ENCODE measurements around the gene AHCTF1. TPM values are rescaled to one million over a fixed set of nuclear protein-coding genes. Genes with fewer than 3 reads are reported as not detected.

AHCTF1 gene
- total RNA-seq, 1 experiment from 2014 or later, result 65.8 TPM

GRCh38 chr1:246923900-246924299 lies 7.8 kb downstream of the AHCTF1 start:
- DNase-seq (ENCODE audit: low spot score), result no peak
- H3K4me3 ChIP-seq (ENCODE audit: low read depth, low read length, poor library complexity, severe bottlenecking), result no peak overlapping the region
- H3K9me3 ChIP-seq (ENCODE audit: low read depth, low read length, poor library complexity, severe bottlenecking), result peaks cover 15% of the 10 kb centered on the region
- H3K36me3 ChIP-seq (ENCODE audit: insufficient read depth, low read length, poor library complexity, severe bottlenecking), result peaks cover 39% of the 10 kb centered on the region
- ChIA-PET CTCF (no interaction called here), POLR2A (ENCODE audit: low non-redundant PET) (no interaction called here)
- no peaks in the 10 kb centered on the region for H3K4me1 ChIP-seq (ENCODE audit: insufficient read depth, low read length, poor library complexity, severe bottlenecking)
- intact Hi-C loops (cut with micrococcal nuclease; ENCODE audit: unreplicated experiment), result no loop called here
- BruUV-seq (replicated peaks), result no TSS peak
- TF ChIP-seq CTCF (conservative IDR thresholded peaks at IDR 0.05; ENCODE audit: low read depth, low read length), result no peak
- TF ChIP-seq EZH2 (IDR thresholded peaks at IDR 0.05; ENCODE audit: borderline replicate concordance, low read depth, low read length, poor library complexity, severe bottlenecking), result no peak
- no peak overlapping the region for H3K27ac ChIP-seq (ENCODE audit: low read depth, low read length, poor library complexity, severe bottlenecking)
- H3K27me3 ChIP-seq (replicated peaks; ENCODE audit: insufficient read depth, low read depth, low read length, poor library complexity), result no peaks in the 10 kb centered on the region

- ChIA-PET POLR2A (ENCODE audit: low non-redundant PET) (no interaction called here), CTCF (no interaction called here)
- Histone ChIP-seq H3K36me3 (ENCODE audit: insufficient read depth, low read length, poor library complexity, severe bottlenecking) (peaks cover 34% of the 10 kb centered on the region), H3K4me1 (ENCODE audit: insufficient read depth, low read length, poor library complexity, severe bottlenecking) (no peaks in the 10 kb centered on the region), H3K27ac (ENCODE audit: low read depth, low read length, poor library complexity, severe bottlenecking) (no peak overlapping the region), H3K4me3 (ENCODE audit: low read depth, low read length, poor library complexity, severe bottlenecking) (no peak overlapping the region), H3K9me3 (ENCODE audit: low read depth, low read length, poor library complexity, severe bottlenecking) (peaks cover 15% of the 10 kb centered on the region), H3K27me3 (replicated peaks; ENCODE audit: insufficient read depth, low read depth, low read length, poor library complexity) (no peaks in the 10 kb centered on the region)
- DNase-seq (ENCODE audit: low spot score), result no peak
- intact Hi-C loops (cut with micrococcal nuclease; ENCODE audit: unreplicated experiment), result no loop called here
- no TSS peak for BruUV-seq (replicated peaks)
- no peak for TF ChIP-seq EZH2 (IDR thresholded peaks at IDR 0.05; ENCODE audit: borderline replicate concordance, low read depth, low read length, poor library complexity, severe bottlenecking)
- TF ChIP-seq CTCF (conservative IDR thresholded peaks at IDR 0.05; ENCODE audit: low read depth, low read length), result no peak
These were observed 8.3 kb downstream of the AHCTF1 start for GRCh38 chr1:246923482-246923881.

- H3K36me3 ChIP-seq (ENCODE audit: insufficient read depth, low read length, poor library complexity, severe bottlenecking), result peaks cover 23% of the 10 kb centered on the region
- H3K4me3 ChIP-seq (ENCODE audit: low read depth, low read length, poor library complexity, severe bottlenecking), result no peak overlapping the region
- ChIA-PET CTCF (no interaction called here), POLR2A (ENCODE audit: low non-redundant PET) (no interaction called here)
- intact Hi-C loops (cut with micrococcal nuclease; ENCODE audit: unreplicated experiment), result no loop called here
- no peak overlapping the region for H3K27ac ChIP-seq (ENCODE audit: low read depth, low read length, poor library complexity, severe bottlenecking)
- DNase-seq (ENCODE audit: low spot score), result no peak
- no peaks in the 10 kb centered on the region for H3K27me3 ChIP-seq (replicated peaks; ENCODE audit: insufficient read depth, low read depth, low read length, poor library complexity)
- BruUV-seq (replicated peaks), result no TSS peak
- TF ChIP-seq CTCF (conservative IDR thresholded peaks at IDR 0.05; ENCODE audit: low read depth, low read length), result no peak
- TF ChIP-seq EZH2 (IDR thresholded peaks at IDR 0.05; ENCODE audit: borderline replicate concordance, low read depth, low read length, poor library complexity, severe bottlenecking), result no peak
- H3K9me3 ChIP-seq (ENCODE audit: low read depth, low read length, poor library complexity, severe bottlenecking), result peaks cover 10% of the 10 kb centered on the region
- peaks cover 7% of the 10 kb centered on the region for H3K4me1 ChIP-seq (ENCODE audit: insufficient read depth, low read length, poor library complexity, severe bottlenecking)
These were observed 10.3 kb downstream of the AHCTF1 start for GRCh38 chr1:246921481-246921880.

Data from A673 (cell line).